Stimulated activated naive B cell treated with anti-CD40 and anti-IgM and Interleukin-4, amounts not matched to agents 10 μg/mL and 1 μg/mL and 100 μg/mL, for 72 hours (primary cell): ENCODE results near the gene SLC28A1.
"Not testable (repeated sequence)": the region's sequence is repeated elsewhere in the genome, so short reads cannot be mapped to it uniquely, and the experiment has no call there.

Source experiments
- ATAC-seq, 2 donors: fragments of 150-1000 bp; cut with Tn5 transposase; replicated peaks; 2 replicates each; pipeline ENCODE4 v1.10.0; 2021; ENCODE audit warnings: moderate library complexity in 1 of 2
- DNase-seq: peaks from one replicate; pipeline ENCODE4 v3.0.0; 2021
- H3K27ac Mint-ChIP-seq: one replicate; pipeline ENCODE4 v1.8.0; 2022; ENCODE audit warnings: mild to moderate bottlenecking, mixed read lengths
- H3K27me3 Mint-ChIP-seq, 2 donors: one replicate each; pipeline ENCODE4 v1.8.0; 2022; ENCODE audit warnings: mixed read lengths in 2 of 2
- H3K36me3 Mint-ChIP-seq, 2 donors: one replicate each; pipeline ENCODE4 v1.8.0; 2022; ENCODE audit warnings: mixed read lengths in 2 of 2, mild to moderate bottlenecking in 1 of 2
- H3K4me1 Mint-ChIP-seq, 2 donors: one replicate each; pipeline ENCODE4 v1.8.0; 2022; ENCODE audit warnings: mixed read lengths in 2 of 2, mild to moderate bottlenecking in 1 of 2
- H3K4me3 Mint-ChIP-seq, 2 donors: one replicate each; pipeline ENCODE4 v1.8.0; 2022; ENCODE audit warnings: mild to moderate bottlenecking in 2 of 2, mixed read lengths in 2 of 2, moderate library complexity in 1 of 2
- H3K9me3 Mint-ChIP-seq, 2 donors: one replicate each; pipeline ENCODE4 v1.8.0; 2022; ENCODE audit warnings: mixed read lengths in 2 of 2, mild to moderate bottlenecking in 1 of 2

SLC28A1 gene

GRCh38 chr15:84980196-84981053 lies 96.0 kb downstream of the SLC28A1 start:
- Mint-ChIP-seq H3K4me1 (peaks cover 11 to 41% of the 10 kb centered on the region in 2 donors), H3K36me3 (no peaks in the 10 kb centered on the region), H3K27ac (peak overlapping the region; percentile 99), H3K27me3 (peaks cover 0 to 6% of the 10 kb centered on the region in 2 donors), H3K9me3 (no peaks in the 10 kb centered on the region), H3K4me3 (peak overlapping the region; percentile 94 to 99)
- peak; percentile 77 to 79 for ATAC-seq
- peak; percentile 84 for DNase-seq

GRCh38 chr15:84981054-84981710 lies 96.7 kb downstream of the SLC28A1 start:
- ATAC-seq (peak; percentile 78 to 81), DNase-seq (peak; percentile 98)
- peak overlapping the region; percentile 94 to 99 for H3K4me3 Mint-ChIP-seq
- H3K36me3 Mint-ChIP-seq: no peaks in the 10 kb centered on the region
- H3K27me3 Mint-ChIP-seq: peaks cover 0 to 6% of the 10 kb centered on the region in 2 donors
- H3K9me3 Mint-ChIP-seq: no peaks in the 10 kb centered on the region
- H3K27ac Mint-ChIP-seq: peak overlapping the region; percentile 99
- peaks cover 14 to 47% of the 10 kb centered on the region in 2 donors for H3K4me1 Mint-ChIP-seq

GRCh38 chr15:84981711-84982300 lies 97.3 kb downstream of the SLC28A1 start, which contains the start of gene PDE8A:
TSS of gene PDE8A (plus strand) at chr15:84981856. CDS start at chr15:84982163, 307 bp downstream.
- Mint-ChIP-seq H3K4me3 (peak within 1 kb of the TSS; percentile 94 to 99), H3K9me3 (no peaks in the 10 kb centered on the region), H3K27ac (peak within 1 kb of the TSS; percentile 99), H3K36me3 (no peaks in the 10 kb centered on the region), H3K27me3 (peaks cover 0 to 6% of the 10 kb centered on the region in 2 donors), H3K4me1 (peaks cover 17 to 53% of the 10 kb centered on the region in 2 donors)
- DNase-seq (peak; percentile 24), ATAC-seq (peak; percentile 14 to 18)

GRCh38 chr15:84982301-84982920 lies 97.9 kb downstream of the SLC28A1 start:
- DNase-seq: peak; percentile 33
- H3K4me1 Mint-ChIP-seq: peaks cover 17 to 50% of the 10 kb centered on the region in 2 donors

GRCh38 chr15:84983294-84983693 lies 98.8 kb downstream of the SLC28A1 start:
- Mint-ChIP-seq H3K9me3 (no peaks in the 10 kb centered on the region), H3K4me3 (peak overlapping the region; percentile 93 to 94), H3K4me1 (peaks cover 21 to 54% of the 10 kb centered on the region in 2 donors), H3K36me3 (no peaks in the 10 kb centered on the region), H3K27me3 (peaks cover 0 to 6% of the 10 kb centered on the region in 2 donors), H3K27ac (no peak overlapping the region)
- ATAC-seq: no peak
- no peak for DNase-seq

More at GRCh38 chr15:84982301-84982920, 97.9 kb downstream of the SLC28A1 start:
- Mint-ChIP-seq H3K27ac (peak overlapping the region; percentile 96), H3K36me3 (no peaks in the 10 kb centered on the region), H3K27me3 (peaks cover 0 to 6% of the 10 kb centered on the region in 2 donors), H3K9me3 (no peaks in the 10 kb centered on the region), H3K4me3 (peak overlapping the region; percentile 93 to 94)
- no peak for ATAC-seq

GRCh38 chr15:84983711-84984110 lies 99.2 kb downstream of the SLC28A1 start:
- H3K4me3 Mint-ChIP-seq: no peak overlapping the region
- H3K27ac Mint-ChIP-seq: no peak overlapping the region

GRCh38 chr15:84985158-84985557 lies 100.7 kb downstream of the SLC28A1 start:
- H3K9me3 Mint-ChIP-seq: no peaks in the 10 kb centered on the region
- peak overlapping the region; percentile 14 for H3K27ac Mint-ChIP-seq
- no peaks in the 10 kb centered on the region for H3K27me3 Mint-ChIP-seq
- no peak for ATAC-seq
- H3K4me1 Mint-ChIP-seq: peaks cover 24 to 65% of the 10 kb centered on the region in 2 donors
- DNase-seq: no peak
- no peak overlapping the region for H3K4me3 Mint-ChIP-seq
- H3K36me3 Mint-ChIP-seq: no peaks in the 10 kb centered on the region

More at GRCh38 chr15:84983711-84984110, 99.2 kb downstream of the SLC28A1 start:
- Mint-ChIP-seq H3K27me3 (peaks cover 0 to 6% of the 10 kb centered on the region in 2 donors), H3K4me1 (peaks cover 25 to 59% of the 10 kb centered on the region in 2 donors), H3K9me3 (no peaks in the 10 kb centered on the region), H3K36me3 (no peaks in the 10 kb centered on the region)
- ATAC-seq: no peak
- DNase-seq: no peak

- not testable (repeated sequence) for H3K9me3 Mint-ChIP-seq, DNase-seq, H3K36me3 Mint-ChIP-seq, H3K27me3 Mint-ChIP-seq, H3K4me3 Mint-ChIP-seq
- H3K4me1 Mint-ChIP-seq: peaks cover 38 to 85% of the 10 kb centered on the region in 2 donors
- H3K27ac Mint-ChIP-seq: peak overlapping the region; percentile 51
- peak; percentile 33 to 38 for ATAC-seq
Measured at GRCh38 chr15:84987351-84987750, 102.9 kb downstream of the SLC28A1 start.

- peaks cover 42 to 85% of the 10 kb centered on the region in 2 donors for H3K4me1 Mint-ChIP-seq
- H3K36me3 Mint-ChIP-seq: no peaks in the 10 kb centered on the region
- peaks cover 0 to 2% of the 10 kb centered on the region in 2 donors for H3K9me3 Mint-ChIP-seq
- ATAC-seq: peak; percentile 60 to 71
- peak overlapping the region; percentile 14 to 70 for H3K4me3 Mint-ChIP-seq
- peak overlapping the region; percentile 80 for H3K27ac Mint-ChIP-seq
- no peak for DNase-seq
- no peaks in the 10 kb centered on the region for H3K27me3 Mint-ChIP-seq
Measured at GRCh38 chr15:84987949-84988624, 103.6 kb downstream of the SLC28A1 start.

GRCh38 chr15:84988909-84989644 lies 104.6 kb downstream of the SLC28A1 start:
- Mint-ChIP-seq H3K27ac (peak overlapping the region; percentile 56), H3K27me3 (no peaks in the 10 kb centered on the region), H3K9me3 (peaks cover 0 to 2% of the 10 kb centered on the region in 2 donors), H3K36me3 (peaks cover 0 to 3% of the 10 kb centered on the region in 2 donors), H3K4me3 (no peak overlapping the region), H3K4me1 (peaks cover 44 to 80% of the 10 kb centered on the region in 2 donors)
- no peak for ATAC-seq
- no peak for DNase-seq

- peaks cover 41 to 82% of the 10 kb centered on the region in 2 donors for H3K4me1 Mint-ChIP-seq
Measured at GRCh38 chr15:84990507-84990906, 106.0 kb downstream of the SLC28A1 start.

GRCh38 chr15:84991014-84991712 lies 106.7 kb downstream of the SLC28A1 start:
- DNase-seq (no peak), ATAC-seq (peak; percentile 59 to 79)
- Mint-ChIP-seq H3K27me3 (no peaks in the 10 kb centered on the region), H3K36me3 (peaks cover 0 to 3% of the 10 kb centered on the region in 2 donors), H3K4me3 (peak overlapping the region in 1 of 2 donors; percentile 55), H3K27ac (peak overlapping the region; percentile 20), H3K9me3 (peaks cover 0 to 2% of the 10 kb centered on the region in 2 donors), H3K4me1 (peaks cover 39 to 78% of the 10 kb centered on the region in 2 donors)

More at GRCh38 chr15:84990507-84990906, 106.0 kb downstream of the SLC28A1 start:
- no peak for ATAC-seq
- H3K27me3 Mint-ChIP-seq: no peaks in the 10 kb centered on the region
- DNase-seq: no peak
- no peak overlapping the region for H3K27ac Mint-ChIP-seq
- H3K4me3 Mint-ChIP-seq: no peak overlapping the region
- peaks cover 0 to 2% of the 10 kb centered on the region in 2 donors for H3K9me3 Mint-ChIP-seq
- peaks cover 0 to 3% of the 10 kb centered on the region in 2 donors for H3K36me3 Mint-ChIP-seq
